Measurements from ENCODE around the gene SNAP91.

The SNAP91 gene

DNA sequence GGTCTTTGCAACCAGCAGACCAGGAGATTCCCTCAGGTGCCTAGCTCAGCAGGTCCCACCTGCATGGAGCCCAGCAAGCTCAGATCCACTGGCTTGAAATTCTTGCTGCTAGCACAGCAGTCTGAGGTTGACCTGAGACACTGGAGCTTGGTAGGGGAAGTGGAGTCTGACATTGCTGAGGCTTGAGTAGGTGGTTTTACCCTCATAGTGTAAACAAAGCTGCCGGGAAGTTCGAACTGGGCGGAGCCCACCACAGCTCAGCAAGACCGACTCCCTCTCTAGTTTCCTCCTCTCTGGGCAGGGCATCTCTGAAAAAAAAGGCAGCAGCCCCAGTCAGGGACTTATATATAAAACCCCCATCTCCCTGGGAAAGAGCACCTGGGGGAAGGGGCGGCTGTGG, 162.3 kb downstream of the SNAP91 start:
- no peak for DNase-seq (ENCODE audit: low spot score)

DNA sequence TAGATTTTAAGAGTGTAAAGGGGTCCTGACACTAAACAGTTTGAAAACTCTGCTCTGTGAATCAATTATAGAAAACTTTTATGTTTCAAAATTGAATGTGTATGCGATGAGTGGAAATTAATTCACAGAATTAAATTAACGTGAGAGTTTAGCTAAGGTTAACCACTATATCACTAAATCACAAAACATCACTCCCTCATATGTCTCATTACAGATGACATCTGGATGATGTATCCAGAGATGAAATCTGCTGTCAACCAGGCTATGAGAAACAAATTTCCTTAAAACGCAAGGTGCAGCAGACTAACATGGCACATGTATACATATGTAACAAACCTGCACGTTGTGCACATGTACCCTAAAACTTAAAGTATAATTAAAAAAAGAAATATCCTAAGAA, 169.2 kb downstream of the SNAP91 start:
- no peak for DNase-seq (ENCODE audit: low spot score)

DNA sequence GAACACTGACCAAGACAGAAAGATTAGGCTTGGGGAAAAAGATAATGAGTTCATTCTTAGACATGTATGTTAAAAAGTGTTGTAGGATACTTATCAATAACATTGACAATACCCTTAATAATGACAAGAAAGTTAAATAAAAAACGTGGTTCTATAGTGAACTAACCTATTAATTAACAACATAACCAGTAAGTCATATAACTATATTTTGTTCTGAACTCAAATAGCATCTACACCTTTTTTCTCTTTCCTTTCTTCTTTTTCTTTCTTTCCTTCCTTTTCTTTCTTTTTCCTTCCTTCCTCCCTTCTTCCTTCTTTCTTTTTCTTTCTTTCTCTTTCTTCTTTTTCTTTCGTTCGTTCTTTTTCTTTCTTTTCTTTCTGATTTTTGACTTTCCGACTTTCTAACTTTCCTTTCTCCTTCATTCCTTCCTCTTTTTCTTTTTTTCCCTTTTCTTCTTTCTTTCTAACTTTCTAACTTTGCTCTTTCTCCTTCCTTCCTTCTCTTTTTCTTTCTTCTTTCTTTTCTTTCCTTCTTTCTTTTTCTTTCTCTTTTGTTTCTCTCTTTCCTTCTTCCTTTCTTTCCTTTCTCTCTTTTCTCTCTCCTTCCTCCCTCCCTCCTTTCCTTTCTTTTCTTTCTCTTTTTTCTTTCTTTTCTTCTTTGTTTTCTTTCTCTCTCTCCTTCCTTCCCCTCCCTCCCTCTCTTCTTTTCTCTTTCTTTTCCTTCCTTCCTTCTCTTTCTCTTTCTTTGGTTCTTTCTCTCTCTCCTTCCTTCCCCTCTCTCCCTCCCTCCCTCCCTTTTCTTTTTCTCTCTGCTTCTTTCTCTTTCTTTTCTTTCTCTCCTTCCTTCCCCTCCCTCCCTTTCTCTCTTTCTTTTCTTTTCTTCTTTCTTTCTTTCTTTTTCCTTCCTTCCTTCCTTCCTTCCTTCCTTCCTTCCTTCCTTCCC, 172.0 kb downstream of the SNAP91 start:
- DNase-seq (ENCODE audit: low spot score), result no peak

DNA sequence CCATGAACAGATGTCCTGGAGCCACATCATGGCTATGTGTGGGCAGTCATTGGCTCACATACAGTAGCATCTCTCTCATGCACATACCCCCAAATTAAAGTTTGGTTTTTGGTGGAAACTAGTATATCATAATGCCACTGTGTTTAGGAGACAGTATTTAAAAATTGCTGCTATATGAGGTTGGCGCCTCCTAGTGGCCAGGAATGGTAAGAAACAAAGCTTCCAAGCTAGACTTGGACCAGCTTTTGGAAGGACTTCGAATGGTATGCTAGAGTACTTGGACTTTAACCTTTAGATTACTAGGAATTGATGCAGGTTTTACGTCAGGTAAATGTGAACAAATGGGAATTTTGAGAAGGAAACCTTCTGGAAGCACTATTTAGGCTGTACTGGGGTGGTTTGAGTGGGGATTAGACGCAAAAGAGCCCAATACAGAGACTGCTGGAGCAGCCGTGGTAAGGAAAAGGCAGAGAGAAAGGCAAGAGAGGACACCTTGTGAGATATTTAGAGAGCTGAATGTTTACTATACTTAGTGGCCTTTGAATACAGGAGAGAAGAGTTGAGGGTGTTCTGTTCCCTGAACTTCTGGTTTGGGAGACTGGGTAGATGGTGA, 172.8 kb downstream of the SNAP91 start:
- DNase-seq (ENCODE audit: low spot score), result peak; percentile 47

DNA sequence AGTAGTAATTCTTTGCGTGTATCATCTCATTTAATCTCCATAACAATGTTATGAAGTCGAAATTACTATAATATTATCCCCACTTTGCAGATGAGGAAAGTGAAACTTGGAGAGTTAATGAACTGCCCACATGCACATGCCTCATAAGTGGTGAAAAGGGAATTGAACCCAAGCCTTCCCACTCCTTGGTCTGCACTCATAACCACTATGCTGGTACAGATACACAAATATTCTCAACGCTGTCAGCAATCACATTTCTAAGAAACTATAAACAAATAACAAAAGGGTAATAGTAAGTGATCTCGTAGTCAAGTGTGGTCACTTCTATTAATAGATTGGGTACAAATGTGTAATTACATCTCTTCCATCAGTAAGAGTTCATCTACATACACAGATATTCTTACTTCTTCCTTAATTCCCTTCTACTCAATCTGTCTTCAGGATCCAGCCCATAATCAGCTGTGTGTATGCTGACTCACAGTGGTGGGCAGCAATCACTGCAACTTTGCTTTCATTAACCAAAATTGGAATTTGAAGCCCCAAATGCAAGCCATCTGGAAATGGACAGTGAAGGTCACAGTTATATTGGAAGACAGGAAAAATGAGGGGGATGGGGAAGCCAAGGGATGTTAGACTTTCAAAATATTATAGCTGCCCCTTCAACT, 190.0 kb downstream of the SNAP91 start:
- DNase-seq (ENCODE audit: low spot score), result no peak

DNA sequence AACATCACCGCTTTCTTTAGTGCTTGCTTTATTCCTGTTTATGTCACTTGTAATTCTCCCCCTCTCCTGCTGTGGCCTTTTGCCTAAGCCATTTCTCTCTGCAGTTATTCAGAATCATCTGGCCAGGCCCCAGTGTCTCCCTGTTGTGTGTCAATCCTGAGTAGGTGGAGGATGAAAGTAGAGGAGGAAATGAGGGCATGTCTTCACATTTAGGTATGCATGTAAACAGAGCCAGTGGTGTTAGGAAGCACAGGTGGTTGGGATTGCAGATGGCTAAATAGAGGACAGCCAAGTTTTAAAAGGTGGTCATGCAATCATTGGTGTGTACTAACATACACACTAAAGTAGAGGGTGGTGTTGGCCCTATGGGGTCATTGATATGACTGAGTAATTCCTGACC, 191.4 kb downstream of the SNAP91 start:
- no peak for DNase-seq (ENCODE audit: low spot score)

DNA sequence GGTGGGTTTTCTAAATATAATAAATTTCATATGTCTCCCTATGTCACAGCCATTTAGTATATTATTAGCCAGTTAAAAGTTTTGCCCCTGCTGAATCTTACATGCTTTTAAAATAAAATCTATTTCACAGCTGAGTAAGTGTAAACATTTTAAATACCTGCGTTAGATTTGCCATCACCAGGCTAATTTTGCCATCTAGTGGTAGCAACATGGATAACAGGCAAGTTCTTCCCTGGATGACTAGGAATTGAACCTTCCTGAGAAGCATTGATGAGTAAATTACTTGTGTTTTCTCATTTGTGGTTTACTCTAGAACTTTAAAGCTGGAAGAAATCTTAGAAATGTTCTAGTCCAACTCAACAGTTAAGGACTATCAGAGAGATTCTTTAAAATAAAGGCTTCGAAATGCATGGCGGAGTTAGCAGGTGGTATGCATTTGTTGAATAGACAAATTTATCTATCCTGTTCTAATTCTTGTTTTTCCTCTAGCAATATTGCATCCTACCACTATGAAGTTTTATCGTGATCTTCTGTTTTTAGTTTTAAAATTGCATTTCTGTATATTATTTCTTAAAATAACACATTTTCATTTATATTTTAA, 193.9 kb downstream of the SNAP91 start:
- DNase-seq (ENCODE audit: low spot score), result peak; percentile 43

DNA sequence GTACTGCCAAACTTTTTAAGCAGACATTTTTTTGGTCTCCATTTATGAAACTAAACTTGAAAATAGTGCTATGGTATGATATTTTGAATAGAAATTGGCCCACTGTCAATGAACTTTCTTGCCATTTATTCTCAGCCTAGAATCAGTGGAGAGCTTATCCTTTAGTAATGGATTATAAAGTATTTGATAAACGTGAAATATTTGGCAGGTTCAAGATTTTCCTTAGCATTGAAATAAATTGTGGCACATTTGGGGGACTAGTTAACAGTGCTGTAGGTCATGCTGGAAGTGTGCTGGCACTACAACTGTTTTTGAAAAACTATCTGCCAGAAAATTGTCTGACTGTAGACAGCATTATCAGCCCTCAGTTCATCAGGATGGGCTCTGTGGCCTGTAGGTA, 194.4 kb downstream of the SNAP91 start:
- DNase-seq (ENCODE audit: low spot score), result no peak

DNA sequence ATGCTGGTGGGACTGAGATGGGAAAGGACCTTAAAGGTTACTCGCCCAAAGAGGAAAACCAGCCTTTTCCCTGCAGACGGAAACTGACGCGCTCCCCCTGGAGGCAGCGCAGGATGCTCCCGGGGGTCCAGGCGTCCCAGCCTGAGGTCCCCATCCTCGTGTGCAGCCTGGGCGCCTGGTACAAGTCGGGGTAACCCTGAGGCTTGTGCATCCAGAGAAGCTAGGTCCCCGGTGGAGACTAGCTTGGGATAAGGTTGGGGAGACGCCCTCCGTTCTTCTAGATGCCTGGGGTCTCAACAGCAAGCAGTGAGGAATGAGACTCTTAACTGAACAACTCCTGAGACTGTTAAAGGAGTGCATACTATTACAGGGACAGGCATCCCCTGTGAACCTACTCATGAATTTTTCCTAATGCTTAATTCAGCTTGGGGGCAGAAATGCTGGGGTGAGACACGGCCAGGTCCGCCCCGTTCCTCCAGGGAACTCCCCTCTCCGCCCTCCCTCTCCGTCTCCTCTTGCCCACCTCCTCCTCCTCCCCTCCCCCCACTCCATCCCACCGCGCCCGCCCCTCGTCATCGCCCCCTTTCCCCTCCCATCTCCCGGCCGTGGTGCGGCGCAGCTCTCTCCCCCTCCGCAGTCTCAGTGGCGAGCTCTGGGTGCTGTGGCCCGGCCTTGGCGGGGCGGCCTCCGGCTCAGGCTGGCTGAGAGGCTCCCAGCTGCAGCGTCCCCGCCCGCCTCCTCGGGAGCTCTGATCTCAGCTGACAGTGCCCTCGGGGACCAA, 196.8 kb downstream of the SNAP91 start, which contains the start of gene PRSS35:
TSS of gene PRSS35 (plus strand) at position 634 of the 781 bp plus-strand sequence. CDS start 10,908 bp downstream, outside the sequence.
- DNase-seq (ENCODE audit: low spot score), result no peak

DNA sequence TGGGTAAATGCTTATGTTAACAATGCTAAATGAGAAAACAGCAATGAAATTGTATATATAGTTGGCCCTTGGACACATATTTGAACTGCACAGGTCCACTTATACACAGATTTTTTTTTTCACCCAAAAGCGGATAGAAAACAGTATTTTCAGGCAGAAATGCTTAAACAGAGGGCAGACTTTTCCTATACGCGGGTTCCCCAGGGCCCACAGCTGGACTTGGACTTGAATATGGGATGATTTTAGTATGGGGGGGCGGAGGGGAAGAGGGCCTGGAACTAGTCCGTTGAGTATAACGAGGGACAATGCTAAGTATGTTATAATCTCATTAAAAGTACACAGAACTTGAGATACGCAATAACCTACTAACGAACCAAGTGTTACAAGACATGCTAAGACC, 197.6 kb downstream of the SNAP91 start:
- DNase-seq (ENCODE audit: low spot score), result no peak

DNA sequence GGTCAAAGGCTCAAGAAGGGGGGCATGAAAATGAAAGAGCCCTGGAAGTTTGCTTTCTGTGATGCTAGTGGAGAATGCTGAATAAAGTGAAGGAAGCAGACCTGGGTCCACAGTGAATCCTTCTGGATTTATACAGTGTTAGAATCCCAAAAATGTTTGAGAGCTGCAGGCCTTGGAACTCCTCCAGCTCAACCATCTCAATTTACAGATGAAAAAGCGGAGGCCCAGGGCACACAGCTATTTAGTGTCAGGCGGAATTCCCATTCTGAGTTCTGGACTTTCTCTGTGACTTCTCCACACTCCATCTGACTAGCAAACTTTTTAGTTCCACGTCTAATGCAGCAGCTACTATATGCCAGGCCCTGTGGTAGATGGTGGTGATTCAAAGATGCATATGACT, 198.1 kb downstream of the SNAP91 start:
- DNase-seq (ENCODE audit: low spot score), result no peak

DNA sequence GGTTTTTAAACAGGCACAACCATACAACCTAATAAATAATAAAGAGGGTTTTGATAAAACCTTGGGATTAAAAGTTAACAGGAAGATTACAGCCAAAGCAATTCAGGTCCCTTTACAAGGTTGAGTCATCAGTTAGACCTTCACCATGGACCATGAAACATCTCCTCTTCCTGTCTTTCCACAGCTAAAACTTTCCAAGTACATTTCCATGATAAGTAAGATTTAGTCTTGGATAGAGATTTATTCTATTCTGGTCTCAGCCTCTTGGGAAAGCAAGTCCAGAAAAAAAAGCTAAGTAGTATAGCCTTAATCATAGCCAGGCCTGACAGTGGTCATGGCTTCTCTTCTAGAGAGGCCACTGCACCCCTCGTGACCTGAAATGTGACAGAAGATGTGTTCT, 199.5 kb downstream of the SNAP91 start:
- DNase-seq (ENCODE audit: low spot score), result no peak

DNA sequence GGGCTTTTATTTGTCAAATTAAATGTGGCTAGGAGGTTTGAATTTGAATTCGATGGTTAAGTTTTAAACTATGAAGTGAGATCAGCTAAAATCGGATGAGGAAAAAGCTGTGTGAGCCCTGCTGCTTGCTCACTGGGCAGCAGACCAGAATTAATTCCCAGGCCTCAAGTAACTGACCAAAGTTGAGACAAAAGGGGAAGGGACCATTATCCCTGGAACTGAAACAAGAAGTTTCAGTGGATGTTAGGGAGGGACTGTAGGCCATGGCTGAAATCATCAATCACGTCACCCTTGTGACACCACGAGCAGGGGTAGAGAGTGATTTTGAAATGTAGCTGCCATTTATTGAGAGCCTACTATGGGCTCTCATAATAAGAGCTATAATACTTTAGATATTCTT, 203.5 kb downstream of the SNAP91 start:
- no peak for DNase-seq (ENCODE audit: low spot score)

All from CD4-positive, alpha-beta T cell treated with Interleukin-15 for 4 hours (primary cell).